SU-DHL-6 (cell line): ENCODE data around the gene LIX1L.
A peak's percentile ranks its signal among the peaks of the same experiment; 100 is the strongest.
"Not testable (repeated sequence)": the region's sequence is repeated elsewhere in the genome, so short reads cannot be mapped to it uniquely, and the experiment has no call there.

ENCODE experiments used
- H2AFZ ChIP-seq: fragments of 200-600 bp; sonication (generic); 2 replicates; pipeline ENCODE4 v1.6.1; 2014; ENCODE audit warnings: low read depth, mild to moderate bottlenecking, moderate library complexity, mixed read lengths, antibody characterized with exemption, low read length; ENCODE audit not compliant: severe bottlenecking
- H3F3A ChIP-seq: fragments of 200-600 bp; shearing (Covaris generic); 2 replicates; pipeline ENCODE4 v1.6.0; 2016; ENCODE audit warnings: antibody characterized with exemption, mild to moderate bottlenecking; ENCODE audit not compliant: insufficient read depth
- H3K27ac ChIP-seq: fragments of 200-600 bp; sonication (generic); 2 replicates; pipeline ENCODE4 v1.5.1; 2016; ENCODE audit warnings: low read depth, mild to moderate bottlenecking, low read length, moderate library complexity, mixed read lengths
- H3K27me3 ChIP-seq: fragments of 200-600 bp; sonication (generic), shearing (Covaris generic); 2 replicates; pipeline ENCODE4 v1.6.0; 2014; ENCODE audit warnings: mild to moderate bottlenecking, low read length
- H3K36me3 ChIP-seq: fragments of 200-600 bp; sonication (generic); 2 replicates; pipeline ENCODE4 v1.6.1; 2014; ENCODE audit warnings: mild to moderate bottlenecking, low read length, mixed read lengths
- H3K4me2 ChIP-seq: fragments of 300-600, 200-600 bp; shearing (Covaris generic), sonication (generic); 2 replicates; pipeline ENCODE4 v1.6.0; 2014; ENCODE audit warnings: low read length, low read depth, mild to moderate bottlenecking; ENCODE audit not compliant: poor library complexity, severe bottlenecking
- H3K4me3 ChIP-seq: fragments of 200-600 bp; sonication (generic); 2 replicates; pipeline ENCODE4 v1.5.1; 2014; ENCODE audit warnings: antibody characterized with exemption, low read length, mild to moderate bottlenecking, mixed read lengths; ENCODE audit not compliant: insufficient read depth, poor library complexity, severe bottlenecking
- H3K79me2 ChIP-seq: fragments of 200-600 bp; sonication (generic); 2 replicates; pipeline ENCODE4 v1.6.1; 2014; ENCODE audit warnings: mild to moderate bottlenecking, low read length, moderate library complexity; ENCODE audit not compliant: insufficient read depth
- H3K9ac ChIP-seq: fragments of 200-600 bp; sonication (generic); 2 replicates; pipeline ENCODE4 v1.7.0; 2014; ENCODE audit warnings: mild to moderate bottlenecking, low read length
- H3K9me2 ChIP-seq: fragments of 200-600 bp; sonication (generic); replicated peaks from 2 replicates; pipeline ENCODE4 v1.6.1; 2014; ENCODE audit warnings: low read length; ENCODE audit not compliant: insufficient read depth
- H3K9me3 ChIP-seq: fragments of 200-600 bp; sonication (generic); 2 replicates; pipeline ENCODE4 v1.6.1; 2014; ENCODE audit warnings: low read length, mixed read lengths; ENCODE audit not compliant: insufficient read depth
- H4K20me1 ChIP-seq: fragments of 200-600 bp; sonication (generic); 2 replicates; pipeline ENCODE4 v1.6.1; 2014; ENCODE audit warnings: low read depth, mild to moderate bottlenecking, antibody characterized with exemption, low read length, moderate library complexity, mixed read lengths
- EZH2phosphoT487 ChIP-seq: fragments of 200-600 bp; sonication (generic), shearing (Covaris generic); conservative IDR thresholded peaks from 2 replicates; pipeline ENCODE4 v1.6.1; 2018; ENCODE audit warnings: mild to moderate bottlenecking, antibody characterized with exemption, low read length, moderate library complexity, mixed read lengths
- TF ChIP-seq, protein P1 (sequence below): fragments of 200-600 bp; sonication (generic); IDR thresholded peaks from one replicate; pipeline ENCODE4 v1.5.1; 2017; ENCODE audit warnings: antibody characterized with exemption, mild to moderate bottlenecking, low read length, moderate library complexity; ENCODE audit not compliant: insufficient read depth, poor library complexity, severe bottlenecking

The LIX1L gene

DNA sequence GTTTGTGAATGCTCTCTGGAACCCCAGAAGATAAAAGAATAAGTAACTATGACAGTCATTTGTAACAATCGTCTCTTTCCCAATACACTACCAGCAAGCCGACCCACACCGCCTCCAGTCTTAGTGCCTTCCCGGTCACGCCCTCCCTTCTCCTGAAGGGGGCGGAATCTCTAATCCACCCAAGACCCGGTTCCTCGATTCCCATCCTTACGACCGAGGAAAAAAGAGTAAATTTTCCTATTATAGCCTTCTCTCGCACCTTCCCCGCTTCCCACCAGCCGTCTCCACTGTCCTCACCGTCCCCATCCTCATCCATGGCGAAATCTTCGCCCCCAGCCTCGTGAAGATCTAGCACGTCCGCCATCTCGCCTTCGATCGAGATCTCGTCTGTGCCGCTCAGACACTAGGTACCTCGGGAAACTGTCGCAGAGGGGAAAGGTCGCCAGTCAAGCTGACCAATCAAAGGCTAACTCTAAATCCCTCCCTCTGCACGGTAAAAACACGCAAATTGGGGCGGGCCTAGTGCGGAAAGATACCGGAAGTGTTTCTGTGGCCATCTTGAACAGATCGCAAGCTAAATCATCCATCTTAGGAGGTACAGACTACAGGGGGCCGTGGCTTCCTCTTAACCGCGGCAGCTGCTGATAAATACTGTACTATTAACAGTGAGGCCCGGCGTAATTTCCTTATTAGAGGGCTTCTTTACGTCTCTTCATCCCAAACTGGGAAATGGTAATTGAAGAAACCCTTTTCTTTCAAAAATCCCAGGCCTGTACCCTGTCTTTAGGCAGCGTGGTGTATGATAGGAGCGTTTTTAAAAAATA lies 30.5 kb downstream of the LIX1L start, which contains the start of gene RBM8A:
Gene RBM8A (minus strand): TSS at position 422 of the 824 bp plus-strand sequence. CDS start 58 bp downstream, at position 364.
- Histone ChIP-seq H3K9ac (peak within 1 kb of the TSS; percentile 94), H3K27me3 (no peaks in the 10 kb centered on the region), H3K27ac (peak within 1 kb of the TSS; percentile 93), H3K9me3 (no peaks in the 10 kb centered on the region), H2AFZ (no peak within 1 kb of the TSS), H3K9me2 (no peaks in the 10 kb centered on the region), H4K20me1 (no peaks in the 10 kb centered on the region), H3K36me3 (peaks cover 9% of the 10 kb centered on the region), H3K4me2 (peak within 1 kb of the TSS; percentile 94), H3K79me2 (peaks cover 14% of the 10 kb centered on the region), H3K4me3 (peak within 1 kb of the TSS; percentile 89), H3F3A (peaks cover 46% of the 10 kb centered on the region)
- TF ChIP-seq EZH2phosphoT487 = no peak
- TF ChIP-seq, protein P1, sequence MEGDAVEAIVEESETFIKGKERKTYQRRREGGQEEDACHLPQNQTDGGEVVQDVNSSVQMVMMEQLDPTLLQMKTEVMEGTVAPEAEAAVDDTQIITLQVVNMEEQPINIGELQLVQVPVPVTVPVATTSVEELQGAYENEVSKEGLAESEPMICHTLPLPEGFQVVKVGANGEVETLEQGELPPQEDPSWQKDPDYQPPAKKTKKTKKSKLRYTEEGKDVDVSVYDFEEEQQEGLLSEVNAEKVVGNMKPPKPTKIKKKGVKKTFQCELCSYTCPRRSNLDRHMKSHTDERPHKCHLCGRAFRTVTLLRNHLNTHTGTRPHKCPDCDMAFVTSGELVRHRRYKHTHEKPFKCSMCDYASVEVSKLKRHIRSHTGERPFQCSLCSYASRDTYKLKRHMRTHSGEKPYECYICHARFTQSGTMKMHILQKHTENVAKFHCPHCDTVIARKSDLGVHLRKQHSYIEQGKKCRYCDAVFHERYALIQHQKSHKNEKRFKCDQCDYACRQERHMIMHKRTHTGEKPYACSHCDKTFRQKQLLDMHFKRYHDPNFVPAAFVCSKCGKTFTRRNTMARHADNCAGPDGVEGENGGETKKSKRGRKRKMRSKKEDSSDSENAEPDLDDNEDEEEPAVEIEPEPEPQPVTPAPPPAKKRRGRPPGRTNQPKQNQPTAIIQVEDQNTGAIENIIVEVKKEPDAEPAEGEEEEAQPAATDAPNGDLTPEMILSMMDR = peak; percentile 38

GRCh38 chr1:145926686-145927062 lies 31.1 kb downstream of the LIX1L start:
- Histone ChIP-seq H3K79me2 (peaks cover 14% of the 10 kb centered on the region), H3K27ac (peak overlapping the region; percentile 93), H3K4me3 (peak overlapping the region; percentile 89), H3K9me2 (no peaks in the 10 kb centered on the region), H3K36me3 (peaks cover 9% of the 10 kb centered on the region), H4K20me1 (no peaks in the 10 kb centered on the region), H3K9ac (peak overlapping the region; percentile 94), H2AFZ (no peak overlapping the region), H3K27me3 (no peaks in the 10 kb centered on the region), H3K4me2 (peak overlapping the region; percentile 88), H3F3A (peaks cover 50% of the 10 kb centered on the region), H3K9me3 (no peaks in the 10 kb centered on the region)
- no peak for TF ChIP-seq EZH2phosphoT487
- TF ChIP-seq, protein P1 = no peak

GRCh38 chr1:145922266-145922665 lies 35.6 kb downstream of the LIX1L start:
- Histone ChIP-seq H4K20me1 (no peaks in the 10 kb centered on the region), H3K36me3 (peaks cover 9% of the 10 kb centered on the region), H3K9me3 (no peaks in the 10 kb centered on the region), H3K9me2 (no peaks in the 10 kb centered on the region), H3K9ac (no peak overlapping the region), H3K4me3 (no peak overlapping the region), H3K27ac (no peak overlapping the region), H3K27me3 (no peaks in the 10 kb centered on the region), H3K79me2 (peaks cover 14% of the 10 kb centered on the region), H2AFZ (no peak overlapping the region), H3F3A (peaks cover 26% of the 10 kb centered on the region), H3K4me2 (no peak overlapping the region)
- TF ChIP-seq, protein P1 = no peak
- TF ChIP-seq EZH2phosphoT487 = no peak

- H3K9me2 ChIP-seq, H2AFZ ChIP-seq, H3K79me2 ChIP-seq, H3K4me2 ChIP-seq, H3K9ac ChIP-seq, H3K27ac ChIP-seq, H3K9me3 ChIP-seq, H3K36me3 ChIP-seq, H4K20me1 ChIP-seq, H3K27me3 ChIP-seq, H3K4me3 ChIP-seq: not testable (repeated sequence)
- H3F3A ChIP-seq = peaks cover 26% of the 10 kb centered on the region
Measured at GRCh38 chr1:145920297-145920696, 37.5 kb downstream of the LIX1L start.
